Activated naive CD4-positive, alpha-beta T cell treated with anti-CD3 and anti-CD28 coated beads, Interleukin-2, amount 10 ng/mL, durations not matched to agents 7 days and 5 days (primary cell): ENCODE measurements around the gene C7orf25.
A peak's percentile ranks its signal among the peaks of the same experiment; 100 is the strongest.
"Not testable (repeated sequence)": the region's sequence is repeated elsewhere in the genome, so short reads cannot be mapped to it uniquely, and the experiment has no call there.

Experiments used
- CTCF ChIA-PET: fragments of 350-600 bp; sonication (Branson Sonifier 250); formaldehyde crosslinking; loops from one replicate; lab custom pipeline; 2021; ENCODE audit warnings: antibody characterized with exemption; lab: Charles Lee
- DNase-seq: peaks from one replicate; pipeline ENCODE4 v3.0.0-alpha.2; 2020
- H3K27ac Mint-ChIP-seq: one replicate; pipeline ENCODE4 v1.8.0; 2021; ENCODE audit warnings: mild to moderate bottlenecking, moderate library complexity, mixed read lengths
- H3K27me3 Mint-ChIP-seq: one replicate; pipeline ENCODE4 v1.8.0; 2021; ENCODE audit warnings: mild to moderate bottlenecking, mixed read lengths
- H3K36me3 Mint-ChIP-seq: one replicate; pipeline ENCODE4 v1.8.0; 2021; ENCODE audit warnings: mixed read lengths
- H3K4me1 Mint-ChIP-seq: one replicate; pipeline ENCODE4 v1.8.0; 2021; ENCODE audit warnings: mixed read lengths
- H3K4me3 Mint-ChIP-seq: one replicate; pipeline ENCODE4 v1.8.0; 2021; ENCODE audit warnings: mild to moderate bottlenecking, moderate library complexity, mixed read lengths
- H3K9me3 Mint-ChIP-seq: one replicate; pipeline ENCODE4 v1.8.0; 2021; ENCODE audit warnings: mixed read lengths

Gene C7orf25

DNA sequence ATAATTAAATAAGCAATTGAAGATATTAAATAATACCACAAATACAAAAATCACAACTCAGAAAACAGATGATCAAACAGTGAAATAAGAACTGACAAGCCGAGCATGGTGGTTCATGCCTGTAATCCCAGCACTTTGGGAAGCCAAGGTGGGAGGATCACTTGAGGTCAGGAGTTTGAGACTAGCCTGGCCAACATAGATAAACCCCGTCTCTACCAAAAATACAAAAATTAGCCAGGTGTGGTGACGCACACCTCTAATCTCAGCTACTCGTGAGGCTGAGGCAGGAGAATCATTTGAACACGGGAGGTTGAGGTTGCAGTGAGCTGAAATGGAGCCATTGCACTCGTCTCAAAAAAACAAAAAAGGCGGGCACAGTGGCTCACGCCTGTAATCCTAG is 26.7 kb downstream of the C7orf25 start:
- not testable (repeated sequence) for H3K27ac Mint-ChIP-seq, DNase-seq, H3K9me3 Mint-ChIP-seq, H3K4me3 Mint-ChIP-seq, H3K36me3 Mint-ChIP-seq
- Mint-ChIP-seq H3K27me3 (peaks cover 15% of the 10 kb centered on the region), H3K4me1 (peaks cover 23% of the 10 kb centered on the region)
- CTCF ChIA-PET, result interaction anchor here (0.7 kb wide), 1 partner anchor 9 kb away, joined by 3 read pairs; no protein-coding TSS in a partner anchor

GRCh38 chr7:42883950-42884349 is 27.9 kb downstream of the C7orf25 start:
- no peak overlapping the region for H3K27ac Mint-ChIP-seq
- no peaks in the 10 kb centered on the region for H3K9me3 Mint-ChIP-seq
- no peak for DNase-seq
- peaks cover 14% of the 10 kb centered on the region for H3K27me3 Mint-ChIP-seq
- H3K4me1 Mint-ChIP-seq, result peaks cover 19% of the 10 kb centered on the region
- H3K4me3 Mint-ChIP-seq, result no peak overlapping the region
- CTCF ChIA-PET, result no interaction called here
- H3K36me3 Mint-ChIP-seq, result no peaks in the 10 kb centered on the region

- Mint-ChIP-seq H3K36me3 (no peaks in the 10 kb centered on the region), H3K4me3 (no peak overlapping the region), H3K4me1 (no peaks in the 10 kb centered on the region), H3K27ac (no peak overlapping the region), H3K9me3 (no peaks in the 10 kb centered on the region), H3K27me3 (peaks cover 13% of the 10 kb centered on the region)
- DNase-seq, result no peak
- CTCF ChIA-PET, result no interaction called here
Observed at GRCh38 chr7:42880392-42880791, 31.5 kb downstream of the C7orf25 start.

GRCh38 chr7:42878303-42878702 is 33.6 kb downstream of the C7orf25 start:
- Mint-ChIP-seq H3K9me3 (no peaks in the 10 kb centered on the region), H3K4me1 (no peaks in the 10 kb centered on the region), H3K36me3 (no peaks in the 10 kb centered on the region), H3K27ac (no peak overlapping the region), H3K4me3 (no peak overlapping the region), H3K27me3 (peaks cover 13% of the 10 kb centered on the region)
- CTCF ChIA-PET, result interaction anchor here (0.6 to 3.6 kb wide), 3 partner anchors 247 to 937 kb away, joined by 3 to 22 read pairs (median 15); no protein-coding TSS in a partner anchor
- no peak for DNase-seq

- Mint-ChIP-seq H3K9me3 (no peaks in the 10 kb centered on the region), H3K4me3 (no peak overlapping the region), H3K36me3 (no peaks in the 10 kb centered on the region), H3K4me1 (no peaks in the 10 kb centered on the region), H3K27me3 (peaks cover 13% of the 10 kb centered on the region), H3K27ac (no peak overlapping the region)
- CTCF ChIA-PET, result interaction anchor here (0.6 to 3.6 kb wide), 4 partner anchors 30 to 937 kb away, joined by 3 to 22 read pairs (median 14); no protein-coding TSS in a partner anchor
- DNase-seq, result no peak
Observed at GRCh38 chr7:42877862-42878261, 34.0 kb downstream of the C7orf25 start.

DNA sequence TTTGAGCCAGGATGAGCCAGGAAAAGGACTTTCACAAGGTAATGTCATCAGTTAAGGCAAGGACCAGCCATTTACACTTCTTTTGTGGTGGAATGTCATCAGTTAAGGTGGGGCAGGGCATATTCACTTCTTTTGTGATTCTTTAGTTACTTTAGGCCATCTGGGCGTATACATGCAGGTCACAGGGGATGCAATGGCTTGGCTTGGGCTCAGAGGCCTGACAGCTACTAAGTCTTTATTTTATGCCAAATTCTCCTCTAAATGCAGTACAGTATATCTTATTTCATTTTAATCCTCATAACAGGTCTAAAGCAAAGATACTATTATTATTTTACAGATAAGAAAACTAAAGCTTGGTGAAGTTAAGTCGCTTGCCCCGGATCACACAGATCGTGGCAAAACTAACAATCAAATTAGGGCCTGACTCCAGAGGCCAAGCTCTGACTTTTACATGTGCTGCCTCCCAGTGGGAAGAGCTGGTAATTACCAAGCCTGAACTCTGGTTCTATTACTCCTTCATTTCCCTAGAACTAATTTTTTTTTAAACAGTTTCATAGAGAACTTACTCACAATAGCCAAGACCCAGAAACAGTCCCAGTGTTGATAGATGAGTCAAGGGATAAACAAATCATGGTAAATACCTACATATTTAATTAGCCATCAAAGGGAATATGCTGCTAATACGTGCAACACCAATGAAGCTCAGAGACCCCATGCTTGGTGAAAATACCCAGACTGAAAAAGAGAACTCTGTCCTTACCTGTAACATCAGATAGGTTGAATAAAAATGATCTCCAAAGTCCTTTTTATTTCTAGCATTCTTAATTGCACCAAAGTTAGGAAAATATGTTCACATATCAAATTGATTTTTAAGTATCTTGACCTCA is 35.4 kb downstream of the C7orf25 start:
- DNase-seq, result peak; percentile 65
- CTCF ChIA-PET, result interaction anchor here (0.6 to 3.6 kb wide), 12 partner anchors 9 to 935 kb away, joined by 3 to 22 read pairs (median 3); no protein-coding TSS in a partner anchor
- no peaks in the 10 kb centered on the region for H3K4me1 Mint-ChIP-seq
- no peak overlapping the region for H3K4me3 Mint-ChIP-seq
- no peaks in the 10 kb centered on the region for H3K36me3 Mint-ChIP-seq
- no peak overlapping the region for H3K27ac Mint-ChIP-seq
- peaks cover 13% of the 10 kb centered on the region for H3K27me3 Mint-ChIP-seq
- H3K9me3 Mint-ChIP-seq, result no peaks in the 10 kb centered on the region

DNA sequence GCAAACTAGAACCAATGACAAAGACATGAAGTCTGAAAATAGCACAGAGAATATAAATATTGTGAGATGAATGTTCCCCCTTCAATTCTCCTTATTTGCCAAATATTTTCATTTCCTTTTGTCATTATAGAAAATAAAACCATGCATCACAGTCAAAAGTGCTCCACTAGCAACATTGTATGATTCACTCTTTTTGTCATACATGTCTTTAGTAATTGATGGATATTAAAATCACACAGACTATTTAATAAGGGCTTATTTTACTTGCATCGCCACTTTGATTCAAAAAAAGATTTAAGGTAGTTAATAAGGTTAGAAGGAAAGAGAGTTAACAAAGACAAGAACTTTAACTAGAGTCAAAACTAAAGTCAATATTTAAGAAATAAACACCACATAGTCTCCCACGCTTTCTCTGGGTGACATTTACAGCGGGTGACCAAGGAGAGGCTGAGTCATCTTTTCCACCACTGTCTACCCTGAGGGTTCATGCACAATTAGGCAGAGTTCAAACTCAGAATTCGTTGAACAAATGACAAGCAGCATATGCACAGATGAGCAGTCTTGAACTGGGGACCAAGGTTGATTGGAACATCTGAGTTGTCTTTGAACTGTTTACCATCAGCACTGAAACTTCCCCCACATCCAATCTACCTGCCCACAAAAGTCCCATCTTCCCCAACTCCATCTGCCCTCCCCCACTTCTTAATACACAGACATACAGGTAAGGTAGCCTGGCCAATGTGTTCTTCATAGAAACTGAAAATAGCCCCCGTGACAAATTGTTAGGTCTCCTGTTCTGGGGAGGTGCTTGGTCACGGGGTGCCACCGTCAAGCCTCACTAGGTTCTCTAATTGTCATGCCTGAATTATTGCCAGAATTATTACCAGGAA is 42.5 kb downstream of the C7orf25 start:
- peaks cover 5% of the 10 kb centered on the region for H3K9me3 Mint-ChIP-seq
- H3K4me1 Mint-ChIP-seq, result no peaks in the 10 kb centered on the region
- H3K36me3 Mint-ChIP-seq, result no peaks in the 10 kb centered on the region
- peak overlapping the region; percentile 3 for H3K27ac Mint-ChIP-seq
- DNase-seq, result no peak
- H3K27me3 Mint-ChIP-seq, result peaks cover 3% of the 10 kb centered on the region
- H3K4me3 Mint-ChIP-seq, result no peak overlapping the region
- CTCF ChIA-PET, result no interaction called here

- peaks cover 3% of the 10 kb centered on the region for H3K27me3 Mint-ChIP-seq
- H3K36me3 Mint-ChIP-seq, result no peaks in the 10 kb centered on the region
- H3K27ac Mint-ChIP-seq, result no peak overlapping the region
- peaks cover 7% of the 10 kb centered on the region for H3K9me3 Mint-ChIP-seq
- no peaks in the 10 kb centered on the region for H3K4me1 Mint-ChIP-seq
- no peak overlapping the region for H3K4me3 Mint-ChIP-seq
- CTCF ChIA-PET, result no interaction called here
- DNase-seq, result no peak
Observed at GRCh38 chr7:42868480-42868879, 43.4 kb downstream of the C7orf25 start.
